BE2C (cell line): ENCODE results near the gene GPC6.

Experiments
- DNase-seq: peaks from one replicate; pipeline ENCODE4 v3.0.0-alpha.2; 2020
- H3K27me3 ChIP-seq: fragments of 250-450 bp; sonication (Bioruptor Pico); 2 replicates; pipeline ENCODE4 v1.5.1; 2020; ENCODE audit warnings: mild to moderate bottlenecking
- H3K36me3 ChIP-seq: fragments of 250-450 bp; sonication (Bioruptor Pico); 2 replicates; pipeline ENCODE4 v1.5.1; 2020; ENCODE audit warnings: mild to moderate bottlenecking
- H3K4me1 ChIP-seq: fragments of 250-450 bp; sonication (Bioruptor Pico); 2 replicates; pipeline ENCODE4 v1.5.1; 2020
- H3K4me3 ChIP-seq: 2 replicates; pipeline ENCODE4 v1.5.1; 2011; ENCODE audit warnings: low read depth, low read length
- H3K9me3 ChIP-seq: fragments of 250-450 bp; sonication (Bioruptor Pico); 2 replicates; pipeline ENCODE4 v1.5.1; 2020
- CTCF ChIP-seq: IDR thresholded peaks from 2 replicates; pipeline ENCODE4 v1.5.1; 2012; ENCODE audit warnings: mild to moderate bottlenecking, low read depth, low read length

Gene GPC6

GRCh38 chr13:93640452-93640851 is 413.8 kb downstream of the GPC6 start:
- TF ChIP-seq CTCF: no peak
- Histone ChIP-seq H3K27me3 (no peaks in the 10 kb centered on the region), H3K4me3 (no peak overlapping the region), H3K36me3 (no peaks in the 10 kb centered on the region), H3K9me3 (no peaks in the 10 kb centered on the region), H3K4me1 (no peaks in the 10 kb centered on the region)
- no peak for DNase-seq

- no peaks in the 10 kb centered on the region for H3K36me3 ChIP-seq
- DNase-seq: no peak
- H3K27me3 ChIP-seq: no peaks in the 10 kb centered on the region
- no peaks in the 10 kb centered on the region for H3K9me3 ChIP-seq
- no peak for TF ChIP-seq CTCF
- peaks cover 2% of the 10 kb centered on the region; the same call in 1 of the 2 replicates for H3K4me1 ChIP-seq
- no peak overlapping the region for H3K4me3 ChIP-seq
Observed at GRCh38 chr13:93646245-93646644, 419.6 kb downstream of the GPC6 start.

- H3K9me3 ChIP-seq: no peaks in the 10 kb centered on the region
- TF ChIP-seq CTCF: no peak
- H3K4me3 ChIP-seq: no peak overlapping the region
- DNase-seq: no peak
- no peaks in the 10 kb centered on the region for H3K36me3 ChIP-seq
- H3K4me1 ChIP-seq: peaks cover 2% of the 10 kb centered on the region; the same call in 1 of the 2 replicates
- no peaks in the 10 kb centered on the region for H3K27me3 ChIP-seq
Observed at GRCh38 chr13:93649496-93649895, 422.9 kb downstream of the GPC6 start.

GRCh38 chr13:93653776-93654175 is 427.2 kb downstream of the GPC6 start:
- no peaks in the 10 kb centered on the region for H3K27me3 ChIP-seq
- TF ChIP-seq CTCF: no peak
- DNase-seq: no peak
- H3K9me3 ChIP-seq: no peaks in the 10 kb centered on the region
- no peak overlapping the region for H3K4me3 ChIP-seq
- 0 out of 2 replicates have a peak, but pooled peaks cover 3% of the 10 kb centered on the region for H3K4me1 ChIP-seq
- H3K36me3 ChIP-seq: no peaks in the 10 kb centered on the region

GRCh38 chr13:93655154-93655553 is 428.5 kb downstream of the GPC6 start:
- Histone ChIP-seq H3K36me3 (no peaks in the 10 kb centered on the region), H3K4me3 (no peak overlapping the region), H3K9me3 (no peaks in the 10 kb centered on the region), H3K27me3 (no peaks in the 10 kb centered on the region), H3K4me1 (0 out of 2 replicates have a peak, but pooled peaks cover 3% of the 10 kb centered on the region)
- peak; percentile 5 for DNase-seq
- no peak for TF ChIP-seq CTCF

GRCh38 chr13:93660391-93661063 is 433.9 kb downstream of the GPC6 start:
- H3K9me3 ChIP-seq: no peaks in the 10 kb centered on the region
- H3K27me3 ChIP-seq: no peaks in the 10 kb centered on the region
- no peak for TF ChIP-seq CTCF
- DNase-seq: no peak
- H3K36me3 ChIP-seq: no peaks in the 10 kb centered on the region
- H3K4me1 ChIP-seq: peaks cover 4% of the 10 kb centered on the region; the same call in 1 of the 2 replicates
- H3K4me3 ChIP-seq: no peak overlapping the region
